SK-N-SH treated with all-trans-retinoic acid at 6 μM for 48 hours (cell line): ENCODE results near the gene TMEM94.
A peak's percentile ranks its signal among the peaks of the same experiment; 100 is the strongest.

Experiments used
- ATAC-seq: fragments of 200-7000 bp; cut with Tn5 transposase; 3 replicates; pipeline ENCODE4 v1.9.1; 2020; ENCODE audit warnings: mild to moderate bottlenecking, moderate library complexity
- ARNTL ChIP-seq: fragments of 450-650 bp; formaldehyde crosslinking; IDR thresholded peaks from 2 replicates; pipeline ENCODE4 v1.5.0; 2020; ENCODE audit warnings: low read depth, mild to moderate bottlenecking, moderate library complexity, borderline replicate concordance
- BACH2 ChIP-seq: fragments of 250-450 bp; sonication (Bioruptor Pico); IDR thresholded peaks from 2 replicates; pipeline ENCODE4 v1.9.0; 2021; ENCODE audit warnings: mild to moderate bottlenecking, borderline replicate concordance
- CREB5 ChIP-seq: fragments of 250-450 bp; sonication (Bioruptor Pico); IDR thresholded peaks from 2 replicates; pipeline ENCODE4 v1.5.1; 2020; ENCODE audit warnings: low read depth, mild to moderate bottlenecking, moderate library complexity
- CSDC2 ChIP-seq: fragments of 250-450 bp; sonication (Bioruptor Pico); IDR thresholded peaks from 2 replicates; pipeline ENCODE4 v1.5.0; 2020; ENCODE audit warnings: mild to moderate bottlenecking, moderate library complexity
- CSRNP3 ChIP-seq: fragments of 250-450 bp; sonication (Bioruptor Pico); IDR thresholded peaks from 2 replicates; pipeline ENCODE4 v1.5.1; 2021; ENCODE audit warnings: mild to moderate bottlenecking, moderate library complexity
- ESRRG ChIP-seq: fragments of 250-450 bp; sonication (Bioruptor Pico); IDR thresholded peaks from 2 replicates; pipeline ENCODE4 v1.6.1; 2021; ENCODE audit warnings: mild to moderate bottlenecking
- GLIS3 ChIP-seq: fragments of 250-450 bp; sonication (Bioruptor Pico); IDR thresholded peaks from 2 replicates; pipeline ENCODE4 v1.5.0; 2020; ENCODE audit warnings: mild to moderate bottlenecking, moderate library complexity
- OSR1 ChIP-seq: fragments of 250-450 bp; sonication (Bioruptor Pico); IDR thresholded peaks from 2 replicates; pipeline ENCODE4 v1.8.0; 2022; ENCODE audit warnings: moderate library complexity, mild to moderate bottlenecking, inconsistent platforms
- PATZ1 ChIP-seq: fragments of 250-450 bp; sonication (Bioruptor Pico); IDR thresholded peaks from 2 replicates; pipeline ENCODE4 v1.8.0; 2020; ENCODE audit warnings: mild to moderate bottlenecking, moderate library complexity, borderline replicate concordance
- POU6F1 ChIP-seq: fragments of 250-450 bp; sonication (Bioruptor Pico); IDR thresholded peaks from 2 replicates; pipeline ENCODE4 v1.8.0; 2021; ENCODE audit warnings: low read depth, mild to moderate bottlenecking, moderate library complexity, borderline replicate concordance
- PPARA ChIP-seq: fragments of 250-450 bp; sonication (Bioruptor Pico); IDR thresholded peaks from 2 replicates; pipeline ENCODE4 v1.5.0; 2020; ENCODE audit warnings: mild to moderate bottlenecking, borderline replicate concordance
- RARB ChIP-seq: fragments of 250-450 bp; sonication (Bioruptor Pico); IDR thresholded peaks from 2 replicates; pipeline ENCODE4 v1.8.0; 2021; ENCODE audit warnings: mild to moderate bottlenecking, moderate library complexity
- SNAI2 ChIP-seq: fragments of 250-450 bp; sonication (Bioruptor Pico); IDR thresholded peaks from 2 replicates; pipeline ENCODE4 v1.5.0; 2020; ENCODE audit warnings: mild to moderate bottlenecking, moderate library complexity
- TCF4 ChIP-seq: fragments of 250-450 bp; sonication (Bioruptor Pico); IDR thresholded peaks from 2 replicates; pipeline ENCODE4 v1.8.0; 2021; ENCODE audit warnings: mild to moderate bottlenecking, moderate library complexity, borderline replicate concordance
- TSHZ2 ChIP-seq: fragments of 250-450 bp; sonication (Bioruptor Pico); IDR thresholded peaks from 2 replicates; pipeline ENCODE4 v1.5.0; 2020; ENCODE audit warnings: mild to moderate bottlenecking, moderate library complexity
- ZC3H10 ChIP-seq: fragments of 250-450 bp; sonication (Bioruptor Pico); IDR thresholded peaks from 2 replicates; pipeline ENCODE4 v1.5.1; 2021; ENCODE audit warnings: mild to moderate bottlenecking, moderate library complexity
- ZFP3 ChIP-seq: fragments of 250-450 bp; sonication (Bioruptor Pico); IDR thresholded peaks from 2 replicates; pipeline ENCODE4 v1.5.0; 2020; ENCODE audit warnings: mild to moderate bottlenecking, moderate library complexity
- ZFP30 ChIP-seq: fragments of 450-650 bp; formaldehyde crosslinking; IDR thresholded peaks from 2 replicates; pipeline ENCODE4 v1.5.0; 2022; ENCODE audit warnings: mild to moderate bottlenecking, moderate library complexity
- ZNF565 ChIP-seq: fragments of 450-650 bp; formaldehyde crosslinking; conservative IDR thresholded peaks from 2 replicates; pipeline ENCODE4 v1.5.0; 2020; ENCODE audit warnings: low read depth, mild to moderate bottlenecking, moderate library complexity
- ZNF70 ChIP-seq: fragments of 450-650 bp; formaldehyde crosslinking; IDR thresholded peaks from 2 replicates; pipeline ENCODE4 v1.5.0; 2020; ENCODE audit warnings: mild to moderate bottlenecking, moderate library complexity
- ZNF8 ChIP-seq: fragments of 450-650 bp; formaldehyde crosslinking; IDR thresholded peaks from 2 replicates; pipeline ENCODE4 v1.5.0; 2020; ENCODE audit warnings: mild to moderate bottlenecking, moderate library complexity

TMEM94 gene

GRCh38 chr17:75535871-75536270 lies 79.4 kb downstream of the TMEM94 start (continued):
- TF ChIP-seq SNAI2 (no peak), PPARA (CRISPR knock-in tag) (no peak)

GRCh38 chr17:75536366-75536765 lies 79.9 kb downstream of the TMEM94 start:
- no peak for ATAC-seq

GRCh38 chr17:75539967-75540729 lies 83.7 kb downstream of the TMEM94 start:
- no peak for TF ChIP-seq PPARA (CRISPR knock-in tag)
- no peak for TF ChIP-seq CREB5
- no peak for TF ChIP-seq ESRRG
- no peak for TF ChIP-seq ZNF8 (CRISPR knock-in tag)
- TF ChIP-seq ZNF70 (CRISPR knock-in tag): no peak
- no peak for TF ChIP-seq TSHZ2 (CRISPR knock-in tag)
- no peak for TF ChIP-seq CSRNP3 (CRISPR knock-in tag)
- no peak for TF ChIP-seq CSDC2 (CRISPR knock-in tag)
- no peak for TF ChIP-seq ZNF565 (CRISPR knock-in tag)
- TF ChIP-seq ZFP3 (CRISPR knock-in tag): no peak
- no peak for TF ChIP-seq ZC3H10 (CRISPR knock-in tag)
- no peak for TF ChIP-seq PATZ1
- no peak for TF ChIP-seq RARB (CRISPR knock-in tag)
- no peak for TF ChIP-seq GLIS3 (CRISPR knock-in tag)
- no peak for TF ChIP-seq BACH2 (CRISPR knock-in tag)
- no peak for TF ChIP-seq SNAI2
- TF ChIP-seq TCF4 (CRISPR knock-in tag): no peak
- no peak for TF ChIP-seq OSR1
- no peak for TF ChIP-seq POU6F1 (CRISPR knock-in tag)
- TF ChIP-seq ARNTL: no peak
- peak; percentile 37 for ATAC-seq

More at GRCh38 chr17:75536366-75536765, 79.9 kb downstream of the TMEM94 start:
- no peak for TF ChIP-seq ZFP30
- TF ChIP-seq POU6F1 (CRISPR knock-in tag): no peak
- TF ChIP-seq CREB5: no peak
- TF ChIP-seq ARNTL: no peak
- TF ChIP-seq BACH2 (CRISPR knock-in tag): no peak
- TF ChIP-seq SNAI2: no peak
